GM23338 (cell line): ENCODE measurements around the gene COX7A1. TPM values are rescaled to one million over a fixed set of nuclear protein-coding genes. Genes with fewer than 3 reads are reported as not detected.

Experiments
- ATAC-seq: fragments of 200-7000 bp; cut with Tn5 transposase; 3 replicates; pipeline ENCODE4 v1.9.1; 2020
- DNase-seq: peaks from one replicate; pipeline ENCODE4 v3.0.0-alpha.2; 2015; ENCODE audit warnings: low spot score
- H2AFZ ChIP-seq: fragments of 200-600 bp; sonication (generic); 2 replicates; pipeline ENCODE4 v1.8.0; 2016; ENCODE audit warnings: antibody characterized with exemption, mild to moderate bottlenecking, moderate library complexity
- H3F3A ChIP-seq: fragments of 200-600 bp; sonication (generic); replicated peaks from 2 replicates; pipeline ENCODE4 v1.8.0; 2017; ENCODE audit warnings: antibody characterized with exemption, mixed run types, low read depth
- H3K27ac ChIP-seq: fragments of 200-600 bp; sonication (generic); 2 replicates; pipeline ENCODE4 v1.6.1; 2016; ENCODE audit warnings: low read depth
- H3K27me3 ChIP-seq: fragments of 200-600 bp; sonication (generic); 2 replicates; pipeline ENCODE4 v1.8.0; 2016; ENCODE audit warnings: mild to moderate bottlenecking, mixed run types, moderate library complexity; ENCODE audit not compliant: insufficient read depth
- H3K36me3 ChIP-seq: fragments of 200-600 bp; sonication (generic); 2 replicates; pipeline ENCODE4 v1.8.0; 2016; ENCODE audit warnings: mild to moderate bottlenecking; ENCODE audit not compliant: insufficient read depth
- H3K4me1 ChIP-seq: fragments of 200-600 bp; sonication (generic); 2 replicates; pipeline ENCODE4 v1.8.0; 2016; ENCODE audit warnings: mild to moderate bottlenecking, moderate library complexity; ENCODE audit not compliant: insufficient read depth
- H3K4me2 ChIP-seq: fragments of 200-600 bp; sonication (generic); 2 replicates; pipeline ENCODE4 v1.7.1; 2017; ENCODE audit warnings: mixed run types
- H3K4me3 ChIP-seq: fragments of 200-600 bp; sonication (generic); 2 replicates; pipeline ENCODE4 v1.6.1; 2016; ENCODE audit warnings: mixed run types
- H3K79me2 ChIP-seq: fragments of 200-600 bp; sonication (generic); replicated peaks from 2 replicates; pipeline ENCODE4 v1.8.0; 2017; ENCODE audit warnings: mild to moderate bottlenecking; ENCODE audit not compliant: insufficient read depth
- H3K9me2 ChIP-seq: fragments of 200-600 bp; sonication (generic); 2 replicates; pipeline ENCODE4 v1.8.0; 2017; ENCODE audit not compliant: insufficient read depth
- H4K20me1 ChIP-seq: fragments of 200-600 bp; sonication (generic); replicated peaks from 2 replicates; pipeline ENCODE4 v1.8.0; 2017; ENCODE audit warnings: mild to moderate bottlenecking; ENCODE audit not compliant: insufficient read depth
- H3K27ac Mint-ChIP-seq: 2 replicates; pipeline ENCODE4 v1.8.0; 2020; ENCODE audit warnings: inconsistent platforms, mild to moderate bottlenecking, moderate library complexity, mixed read lengths
- H3K27me3 Mint-ChIP-seq: 3 replicates; pipeline ENCODE4 v1.8.0; 2022; ENCODE audit warnings: low read depth, mild to moderate bottlenecking, moderate library complexity, mixed read lengths, inconsistent platforms; ENCODE audit not compliant: insufficient read depth, poor library complexity
- H3K36me3 Mint-ChIP-seq: 3 replicates; pipeline ENCODE4 v1.8.0; 2021; ENCODE audit warnings: low read depth, mild to moderate bottlenecking, inconsistent platforms, moderate library complexity, mixed read lengths
- H3K4me1 Mint-ChIP-seq: 3 replicates; pipeline ENCODE4 v1.8.0; 2020; ENCODE audit warnings: mild to moderate bottlenecking, inconsistent platforms, mixed read lengths
- H3K4me3 Mint-ChIP-seq: 3 replicates; pipeline ENCODE4 v1.8.0; 2021; ENCODE audit warnings: moderate library complexity, mild to moderate bottlenecking, inconsistent platforms, mixed read lengths
- H3K9me3 Mint-ChIP-seq: 3 replicates; pipeline ENCODE4 v1.8.0; 2020; ENCODE audit warnings: moderate library complexity, mild to moderate bottlenecking, inconsistent platforms, mixed read lengths
- CREB1 ChIP-seq: fragments of 250-450 bp; sonication (Bioruptor Pico); IDR thresholded peaks from 2 replicates; pipeline ENCODE4 v1.5.0; 2020; ENCODE audit warnings: low read depth, mild to moderate bottlenecking, moderate library complexity
- EZH2 ChIP-seq: fragments of 200-600 bp; sonication (generic); IDR thresholded peaks from one replicate; pipeline ENCODE4 v1.8.0; 2017; ENCODE audit warnings: antibody characterized with exemption, mild to moderate bottlenecking, low read depth; ENCODE audit not compliant: unreplicated experiment
- EZH2phosphoT487 ChIP-seq: fragments of 200-600 bp; sonication (generic); IDR thresholded peaks from one replicate; pipeline ENCODE4 v1.8.1; 2018; ENCODE audit warnings: antibody characterized with exemption; ENCODE audit not compliant: unreplicated experiment
- JUNB ChIP-seq: IDR thresholded peaks from one replicate; pipeline ENCODE4 v1.6.1; 2016; ENCODE audit warnings: antibody characterized with exemption; ENCODE audit not compliant: unreplicated experiment
- NANOG ChIP-seq: IDR thresholded peaks from 2 replicates; pipeline ENCODE4 v1.6.1; 2016; ENCODE audit warnings: antibody characterized with exemption, borderline replicate concordance
- POLR2AphosphoS5 ChIP-seq: IDR thresholded peaks from 2 replicates; pipeline ENCODE4 v1.6.1; 2016; ENCODE audit warnings: antibody characterized with exemption, low read depth
- STAT1 ChIP-seq: IDR thresholded peaks from one replicate; pipeline ENCODE4 v1.6.1; 2016; ENCODE audit warnings: antibody characterized with exemption; ENCODE audit not compliant: unreplicated experiment
- ZNF114 ChIP-seq: fragments of 250-450 bp; sonication (Bioruptor Pico); IDR thresholded peaks from 2 replicates; pipeline ENCODE4 v1.5.0; 2020; ENCODE audit warnings: mild to moderate bottlenecking, moderate library complexity
- ZNF331 ChIP-seq: fragments of 250-450 bp; sonication (Bioruptor Pico); IDR thresholded peaks from 2 replicates; pipeline ENCODE4 v1.5.0; 2020; ENCODE audit warnings: low read depth, mild to moderate bottlenecking, moderate library complexity
- polyA plus RNA-seq: library from polyadenylated mRNA; unstranded; fragments of >200 nt; fragmentation: Nextera tagmentation; extraction: Ambion mirVana; gene quantifications from 2 replicates; pipeline ENCODE4 v1.2.1, GENCODE V29; 2016
- total RNA-seq: library from RNA; depleted of rRNA; stranded (reverse); fragments of >200 nt; shearing (Covaris generic); gene quantifications from 2 replicates; pipeline ENCODE4 v1.2.3, GENCODE V29; 2014
- TF ChIP-seq, protein P1 (sequence below): IDR thresholded peaks from one replicate; pipeline ENCODE4 v1.6.1; 2018; ENCODE audit warnings: antibody characterized with exemption; ENCODE audit not compliant: unreplicated experiment
- TF ChIP-seq, protein P2 (sequence below): fragments of 250-450 bp; sonication (Bioruptor Pico); IDR thresholded peaks from 2 replicates; pipeline ENCODE4 v1.5.0; 2020; ENCODE audit warnings: mild to moderate bottlenecking, moderate library complexity
- TF ChIP-seq, protein P3 (sequence below): IDR thresholded peaks from 2 replicates; pipeline ENCODE4 v1.6.1; 2016; ENCODE audit warnings: antibody characterized with exemption
- TF ChIP-seq, protein P4 (sequence below), 2 experiments: fragments of 200-600 bp in 1 of 2; sonication (generic) in 1 of 2; conservative IDR thresholded peaks; 2 replicates each; pipeline versions ENCODE4 v1.5.1 to v1.6.1; 2016 to 2017; ENCODE audit warnings: antibody characterized with exemption in 2 of 2, low read depth in 2 of 2, mild to moderate bottlenecking in 2 of 2, moderate library complexity in 1 of 2

The COX7A1 gene
- total and polyA plus RNA-seq, 2 experiments from 2014 or later, result 0.52 to 5.5 TPM

DNA sequence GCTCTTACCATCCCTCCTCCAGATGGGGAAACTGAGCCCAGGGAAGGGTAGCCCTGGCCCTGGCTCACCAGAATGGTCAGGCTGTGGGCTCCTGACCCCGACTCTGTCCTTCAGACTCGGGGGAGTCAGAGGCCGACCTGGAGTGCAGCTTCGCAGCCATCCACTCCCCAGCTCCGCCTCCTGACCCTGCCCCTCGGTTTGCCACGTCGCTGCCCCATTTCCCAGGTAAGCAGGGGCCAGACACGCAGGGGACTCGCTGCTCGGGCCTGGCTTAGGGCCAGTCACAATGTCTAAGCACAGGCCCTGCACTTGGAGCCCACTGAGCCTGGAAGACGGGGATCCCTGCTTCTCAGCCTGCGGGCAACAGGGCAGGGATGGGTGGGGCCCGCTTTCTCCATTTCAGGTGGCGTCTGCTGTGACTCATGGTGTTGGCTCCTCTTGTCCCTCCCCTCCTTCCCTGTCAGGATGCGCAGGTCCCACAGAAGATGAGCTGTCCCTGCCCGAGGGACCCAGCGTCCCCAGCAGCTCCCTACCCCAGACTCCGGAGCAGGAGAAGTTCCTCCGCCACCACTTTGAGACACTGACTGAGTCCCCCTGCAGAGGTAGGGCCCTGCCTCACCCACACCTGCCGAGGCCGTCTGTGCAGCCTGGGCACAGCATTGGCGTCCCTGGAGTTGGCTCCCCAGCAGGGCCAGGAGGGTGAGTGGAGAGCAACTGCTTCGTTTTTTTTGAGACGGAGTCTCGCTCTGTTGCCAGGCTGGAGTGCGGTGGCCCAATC lies 50.5 kb downstream of the COX7A1 start:
- Mint-ChIP-seq H3K9me3 (no peaks in the 10 kb centered on the region), H3K27ac (no peak overlapping the region)

More for the DNA sequence above, 50.5 kb downstream of the COX7A1 start:
- Histone ChIP-seq H4K20me1 (no peaks in the 10 kb centered on the region), H3K9me2 (no peaks in the 10 kb centered on the region), H3K79me2 (no peaks in the 10 kb centered on the region), H3F3A (no peaks in the 10 kb centered on the region), H2AFZ (no peak overlapping the region), H3K36me3 (peaks cover 12% of the 10 kb centered on the region; the same call in 1 of the 2 replicates), H3K4me2 (no peak overlapping the region), H3K27me3 (no peaks in the 10 kb centered on the region), H3K27ac (no peak overlapping the region), H3K4me1 (no peaks in the 10 kb centered on the region), H3K4me3 (no peak overlapping the region)
- Mint-ChIP-seq H3K36me3 (peaks cover 56% of the 10 kb centered on the region), H3K4me3 (no peak overlapping the region), H3K27me3 (no peaks in the 10 kb centered on the region), H3K4me1 (no peaks in the 10 kb centered on the region)
- DNase-seq (no peak), ATAC-seq (no peak)
- TF ChIP-seq EZH2 (no peak), EZH2phosphoT487 (no peak), ZNF331 (CRISPR knock-in tag) (no peak), JUNB (no peak), POLR2AphosphoS5 (no peak), ZNF114 (CRISPR knock-in tag) (no peak), STAT1 (no peak), CREB1 (CRISPR knock-in tag) (no peak), NANOG (no peak)
- TF ChIP-seq, protein P1, sequence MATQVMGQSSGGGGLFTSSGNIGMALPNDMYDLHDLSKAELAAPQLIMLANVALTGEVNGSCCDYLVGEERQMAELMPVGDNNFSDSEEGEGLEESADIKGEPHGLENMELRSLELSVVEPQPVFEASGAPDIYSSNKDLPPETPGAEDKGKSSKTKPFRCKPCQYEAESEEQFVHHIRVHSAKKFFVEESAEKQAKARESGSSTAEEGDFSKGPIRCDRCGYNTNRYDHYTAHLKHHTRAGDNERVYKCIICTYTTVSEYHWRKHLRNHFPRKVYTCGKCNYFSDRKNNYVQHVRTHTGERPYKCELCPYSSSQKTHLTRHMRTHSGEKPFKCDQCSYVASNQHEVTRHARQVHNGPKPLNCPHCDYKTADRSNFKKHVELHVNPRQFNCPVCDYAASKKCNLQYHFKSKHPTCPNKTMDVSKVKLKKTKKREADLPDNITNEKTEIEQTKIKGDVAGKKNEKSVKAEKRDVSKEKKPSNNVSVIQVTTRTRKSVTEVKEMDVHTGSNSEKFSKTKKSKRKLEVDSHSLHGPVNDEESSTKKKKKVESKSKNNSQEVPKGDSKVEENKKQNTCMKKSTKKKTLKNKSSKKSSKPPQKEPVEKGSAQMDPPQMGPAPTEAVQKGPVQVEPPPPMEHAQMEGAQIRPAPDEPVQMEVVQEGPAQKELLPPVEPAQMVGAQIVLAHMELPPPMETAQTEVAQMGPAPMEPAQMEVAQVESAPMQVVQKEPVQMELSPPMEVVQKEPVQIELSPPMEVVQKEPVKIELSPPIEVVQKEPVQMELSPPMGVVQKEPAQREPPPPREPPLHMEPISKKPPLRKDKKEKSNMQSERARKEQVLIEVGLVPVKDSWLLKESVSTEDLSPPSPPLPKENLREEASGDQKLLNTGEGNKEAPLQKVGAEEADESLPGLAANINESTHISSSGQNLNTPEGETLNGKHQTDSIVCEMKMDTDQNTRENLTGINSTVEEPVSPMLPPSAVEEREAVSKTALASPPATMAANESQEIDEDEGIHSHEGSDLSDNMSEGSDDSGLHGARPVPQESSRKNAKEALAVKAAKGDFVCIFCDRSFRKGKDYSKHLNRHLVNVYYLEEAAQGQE, result no peak
- TF ChIP-seq, protein P2, sequence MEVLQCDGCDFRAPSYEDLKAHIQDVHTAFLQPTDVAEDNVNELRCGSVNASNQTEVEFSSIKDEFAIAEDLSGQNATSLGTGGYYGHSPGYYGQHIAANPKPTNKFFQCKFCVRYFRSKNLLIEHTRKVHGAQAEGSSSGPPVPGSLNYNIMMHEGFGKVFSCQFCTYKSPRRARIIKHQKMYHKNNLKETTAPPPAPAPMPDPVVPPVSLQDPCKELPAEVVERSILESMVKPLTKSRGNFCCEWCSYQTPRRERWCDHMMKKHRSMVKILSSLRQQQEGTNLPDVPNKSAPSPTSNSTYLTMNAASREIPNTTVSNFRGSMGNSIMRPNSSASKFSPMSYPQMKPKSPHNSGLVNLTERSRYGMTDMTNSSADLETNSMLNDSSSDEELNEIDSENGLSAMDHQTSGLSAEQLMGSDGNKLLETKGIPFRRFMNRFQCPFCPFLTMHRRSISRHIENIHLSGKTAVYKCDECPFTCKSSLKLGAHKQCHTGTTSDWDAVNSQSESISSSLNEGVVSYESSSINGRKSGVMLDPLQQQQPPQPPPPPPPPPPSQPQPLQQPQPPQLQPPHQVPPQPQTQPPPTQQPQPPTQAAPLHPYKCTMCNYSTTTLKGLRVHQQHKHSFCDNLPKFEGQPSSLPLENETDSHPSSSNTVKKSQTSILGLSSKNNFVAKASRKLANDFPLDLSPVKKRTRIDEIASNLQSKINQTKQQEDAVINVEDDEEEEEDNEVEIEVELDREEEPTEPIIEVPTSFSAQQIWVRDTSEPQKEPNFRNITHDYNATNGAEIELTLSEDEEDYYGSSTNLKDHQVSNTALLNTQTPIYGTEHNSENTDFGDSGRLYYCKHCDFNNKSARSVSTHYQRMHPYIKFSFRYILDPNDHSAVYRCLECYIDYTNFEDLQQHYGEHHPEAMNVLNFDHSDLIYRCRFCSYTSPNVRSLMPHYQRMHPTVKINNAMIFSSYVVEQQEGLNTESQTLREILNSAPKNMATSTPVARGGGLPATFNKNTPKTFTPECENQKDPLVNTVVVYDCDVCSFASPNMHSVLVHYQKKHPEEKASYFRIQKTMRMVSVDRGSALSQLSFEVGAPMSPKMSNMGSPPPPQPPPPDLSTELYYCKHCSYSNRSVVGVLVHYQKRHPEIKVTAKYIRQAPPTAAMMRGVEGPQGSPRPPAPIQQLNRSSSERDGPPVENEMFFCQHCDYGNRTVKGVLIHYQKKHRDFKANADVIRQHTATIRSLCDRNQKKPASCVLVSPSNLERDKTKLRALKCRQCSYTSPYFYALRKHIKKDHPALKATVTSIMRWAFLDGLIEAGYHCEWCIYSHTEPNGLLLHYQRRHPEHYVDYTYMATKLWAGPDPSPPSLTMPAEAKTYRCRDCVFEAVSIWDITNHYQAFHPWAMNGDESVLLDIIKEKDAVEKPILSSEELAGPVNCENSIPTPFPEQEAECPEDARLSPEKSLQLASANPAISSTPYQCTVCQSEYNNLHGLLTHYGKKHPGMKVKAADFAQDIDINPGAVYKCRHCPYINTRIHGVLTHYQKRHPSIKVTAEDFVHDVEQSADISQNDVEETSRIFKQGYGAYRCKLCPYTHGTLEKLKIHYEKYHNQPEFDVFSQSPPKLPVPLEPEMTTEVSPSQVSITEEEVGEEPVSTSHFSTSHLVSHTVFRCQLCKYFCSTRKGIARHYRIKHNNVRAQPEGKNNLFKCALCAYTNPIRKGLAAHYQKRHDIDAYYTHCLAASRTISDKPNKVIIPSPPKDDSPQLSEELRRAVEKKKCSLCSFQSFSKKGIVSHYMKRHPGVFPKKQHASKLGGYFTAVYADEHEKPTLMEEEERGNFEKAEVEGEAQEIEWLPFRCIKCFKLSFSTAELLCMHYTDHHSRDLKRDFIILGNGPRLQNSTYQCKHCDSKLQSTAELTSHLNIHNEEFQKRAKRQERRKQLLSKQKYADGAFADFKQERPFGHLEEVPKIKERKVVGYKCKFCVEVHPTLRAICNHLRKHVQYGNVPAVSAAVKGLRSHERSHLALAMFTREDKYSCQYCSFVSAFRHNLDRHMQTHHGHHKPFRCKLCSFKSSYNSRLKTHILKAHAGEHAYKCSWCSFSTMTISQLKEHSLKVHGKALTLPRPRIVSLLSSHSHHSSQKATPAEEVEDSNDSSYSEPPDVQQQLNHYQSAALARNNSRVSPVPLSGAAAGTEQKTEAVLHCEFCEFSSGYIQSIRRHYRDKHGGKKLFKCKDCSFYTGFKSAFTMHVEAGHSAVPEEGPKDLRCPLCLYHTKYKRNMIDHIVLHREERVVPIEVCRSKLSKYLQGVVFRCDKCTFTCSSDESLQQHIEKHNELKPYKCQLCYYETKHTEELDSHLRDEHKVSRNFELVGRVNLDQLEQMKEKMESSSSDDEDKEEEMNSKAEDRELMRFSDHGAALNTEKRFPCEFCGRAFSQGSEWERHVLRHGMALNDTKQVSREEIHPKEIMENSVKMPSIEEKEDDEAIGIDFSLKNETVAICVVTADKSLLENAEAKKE (CRISPR knock-in tag), result no peak
- TF ChIP-seq, protein P3, sequence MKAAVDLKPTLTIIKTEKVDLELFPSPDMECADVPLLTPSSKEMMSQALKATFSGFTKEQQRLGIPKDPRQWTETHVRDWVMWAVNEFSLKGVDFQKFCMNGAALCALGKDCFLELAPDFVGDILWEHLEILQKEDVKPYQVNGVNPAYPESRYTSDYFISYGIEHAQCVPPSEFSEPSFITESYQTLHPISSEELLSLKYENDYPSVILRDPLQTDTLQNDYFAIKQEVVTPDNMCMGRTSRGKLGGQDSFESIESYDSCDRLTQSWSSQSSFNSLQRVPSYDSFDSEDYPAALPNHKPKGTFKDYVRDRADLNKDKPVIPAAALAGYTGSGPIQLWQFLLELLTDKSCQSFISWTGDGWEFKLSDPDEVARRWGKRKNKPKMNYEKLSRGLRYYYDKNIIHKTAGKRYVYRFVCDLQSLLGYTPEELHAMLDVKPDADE, result no peak
- TF ChIP-seq, protein P4, sequence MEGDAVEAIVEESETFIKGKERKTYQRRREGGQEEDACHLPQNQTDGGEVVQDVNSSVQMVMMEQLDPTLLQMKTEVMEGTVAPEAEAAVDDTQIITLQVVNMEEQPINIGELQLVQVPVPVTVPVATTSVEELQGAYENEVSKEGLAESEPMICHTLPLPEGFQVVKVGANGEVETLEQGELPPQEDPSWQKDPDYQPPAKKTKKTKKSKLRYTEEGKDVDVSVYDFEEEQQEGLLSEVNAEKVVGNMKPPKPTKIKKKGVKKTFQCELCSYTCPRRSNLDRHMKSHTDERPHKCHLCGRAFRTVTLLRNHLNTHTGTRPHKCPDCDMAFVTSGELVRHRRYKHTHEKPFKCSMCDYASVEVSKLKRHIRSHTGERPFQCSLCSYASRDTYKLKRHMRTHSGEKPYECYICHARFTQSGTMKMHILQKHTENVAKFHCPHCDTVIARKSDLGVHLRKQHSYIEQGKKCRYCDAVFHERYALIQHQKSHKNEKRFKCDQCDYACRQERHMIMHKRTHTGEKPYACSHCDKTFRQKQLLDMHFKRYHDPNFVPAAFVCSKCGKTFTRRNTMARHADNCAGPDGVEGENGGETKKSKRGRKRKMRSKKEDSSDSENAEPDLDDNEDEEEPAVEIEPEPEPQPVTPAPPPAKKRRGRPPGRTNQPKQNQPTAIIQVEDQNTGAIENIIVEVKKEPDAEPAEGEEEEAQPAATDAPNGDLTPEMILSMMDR (conservative IDR thresholded peaks at IDR 0.05; ENCODE audit: low read depth in 2 of 2), result no peak
